Fibroblast of lung (primary cell): ENCODE measurements around the gene ZNF407. TPM values are rescaled to one million over a fixed set of nuclear protein-coding genes. Genes with fewer than 3 reads are reported as not detected.

Experiments
- DNase-seq, 2 donors: peaks; one replicate each; pipeline versions ENCODE4 v3.0.0 to v3.0.0-alpha.2; 2010; ENCODE audit warnings: low read depth in 2 of 2
- H2AFZ ChIP-seq: 2 replicates; pipeline ENCODE4 v1.5.1; 2012; ENCODE audit warnings: low read length, control low read depth, inconsistent platforms
- H3K27ac ChIP-seq: 2 replicates; pipeline ENCODE4 v1.5.1; 2011; ENCODE audit warnings: low read length, control low read depth; ENCODE audit not compliant: insufficient read depth
- H3K27me3 ChIP-seq: 2 replicates; pipeline ENCODE4 v1.5.1; 2011; ENCODE audit warnings: mild to moderate bottlenecking, low read length; ENCODE audit not compliant: control insufficient read depth, insufficient read depth
- H3K36me3 ChIP-seq: 2 replicates; pipeline ENCODE4 v1.5.1; 2011; ENCODE audit warnings: low read length; ENCODE audit not compliant: control insufficient read depth, insufficient read depth
- H3K4me1 ChIP-seq: 2 replicates; pipeline ENCODE4 v1.5.1; 2011; ENCODE audit warnings: low read length; ENCODE audit not compliant: control insufficient read depth, insufficient read depth; ENCODE audit errors: extremely low read depth
- H3K4me2 ChIP-seq: 2 replicates; pipeline ENCODE4 v1.5.1; 2011; ENCODE audit warnings: low read length, control low read depth; ENCODE audit not compliant: insufficient read depth; ENCODE audit errors: extremely low read depth
- H3K4me3 ChIP-seq, 4 experiments: fragments of 200-600 bp in 1 of 4; sonication (generic) in 1 of 4; replicated peaks in 1 of 4; 2 replicates each; pipeline ENCODE4 v1.5.1; 2011 to 2016; ENCODE audit warnings: low read length in 4 of 4, low read depth in 3 of 4, mild to moderate bottlenecking in 3 of 4, control low read depth in 2 of 4, inconsistent platforms in 1 of 4, mixed read lengths in 1 of 4; ENCODE audit not compliant: insufficient read depth in 1 of 4; ENCODE audit errors: control extremely low read depth in 1 of 4
- H3K79me2 ChIP-seq: 2 replicates; pipeline ENCODE4 v1.5.1; 2012; ENCODE audit warnings: mild to moderate bottlenecking, low read length, inconsistent platforms; ENCODE audit not compliant: control insufficient read depth, insufficient read depth
- H3K9ac ChIP-seq: 2 replicates; pipeline ENCODE4 v1.5.1; 2011; ENCODE audit warnings: mild to moderate bottlenecking, low read length, control low read depth; ENCODE audit not compliant: insufficient read depth
- H3K9me3 ChIP-seq: 2 replicates; pipeline ENCODE4 v1.5.1; 2012; ENCODE audit warnings: low read depth, low read length; ENCODE audit not compliant: control insufficient read depth, insufficient read depth
- H4K20me1 ChIP-seq: 2 replicates; pipeline ENCODE4 v1.5.1; 2011; ENCODE audit warnings: low read length; ENCODE audit not compliant: control insufficient read depth, insufficient read depth; ENCODE audit errors: extremely low read depth
- CTCF ChIP-seq, 2 donors: IDR thresholded peaks in 1 of 2; conservative IDR thresholded peaks in 1 of 2; 1 replicate in 1 of 2; 2 replicates in 1 of 2; pipeline ENCODE4 v1.5.1; 2011 to 2012; ENCODE audit warnings: low read length in 2 of 2, control low read depth in 1 of 2, inconsistent platforms in 1 of 2, low read depth in 1 of 2, mild to moderate bottlenecking in 1 of 2
- EZH2 ChIP-seq: IDR thresholded peaks from 2 replicates; pipeline ENCODE4 v1.5.1; 2012; ENCODE audit warnings: low read length, control low read depth, mild to moderate bottlenecking; ENCODE audit errors: missing control alignments
- polyA plus RNA-seq, 2 donors: library from polyadenylated mRNA; depleted of rRNA in 1 of 2; stranded (reverse) in 1 of 2; unstranded in 1 of 2; fragments of >200 nt; gene quantifications; 2 replicates each; pipeline ENCODE4 v1.2.1, GENCODE V29; 2011 to 2012; ENCODE audit warnings: missing spikeins in 1 of 2
- total RNA-seq: library from RNA; depleted of rRNA; stranded (reverse); fragments of >200 nt; gene quantifications from 2 replicates; pipeline ENCODE4 v1.2.1, GENCODE V29; 2014

ZNF407 gene
- total and polyA plus RNA-seq, 2 donors (not counting 1 experiment from before 2014, with no cell fraction given), result 5.1 to 12.6 TPM

- DNase-seq, result peak in 1 of 2 donors; percentile 29
- TF ChIP-seq EZH2 (no peak), CTCF (conservative IDR thresholded peaks at IDR 0.05 in 1 of 2, IDR thresholded peaks at IDR 0.05 in 1 of 2; ENCODE audit: low read depth in 1 of 2, low read length in 2 of 2) (no peak)
Measured at GRCh38 chr18:74977041-74977440, 379.4 kb downstream of the ZNF407 start.

GRCh38 chr18:74980669-74981068, 383.0 kb downstream of the ZNF407 start:
- H3K36me3 ChIP-seq, result no peaks in the 10 kb centered on the region
- H2AFZ ChIP-seq, result no peak overlapping the region
- H3K4me2 ChIP-seq, result no peak overlapping the region
- no peaks in the 10 kb centered on the region for H3K27me3 ChIP-seq
- no peaks in the 10 kb centered on the region for H3K79me2 ChIP-seq
- H3K9me3 ChIP-seq, result no peaks in the 10 kb centered on the region
- H3K4me1 ChIP-seq, result no peaks in the 10 kb centered on the region
- no peak overlapping the region for H3K27ac ChIP-seq
- no peak overlapping the region for H3K9ac ChIP-seq
- no peak for DNase-seq
- TF ChIP-seq EZH2 (no peak), CTCF (conservative IDR thresholded peaks at IDR 0.05 in 1 of 2, IDR thresholded peaks at IDR 0.05 in 1 of 2; ENCODE audit: low read depth in 1 of 2, low read length in 2 of 2) (no peak)
- no peaks in the 10 kb centered on the region for H4K20me1 ChIP-seq
- no peak overlapping the region for H3K4me3 ChIP-seq

More at GRCh38 chr18:74977041-74977440, 379.4 kb downstream of the ZNF407 start:
- Histone ChIP-seq H3K27ac (no peak overlapping the region), H3K9ac (no peak overlapping the region), H3K9me3 (no peaks in the 10 kb centered on the region), H3K4me3 (no peak overlapping the region), H2AFZ (no peak overlapping the region), H3K36me3 (no peaks in the 10 kb centered on the region), H3K4me2 (no peak overlapping the region), H3K27me3 (no peaks in the 10 kb centered on the region), H4K20me1 (no peaks in the 10 kb centered on the region), H3K4me1 (no peaks in the 10 kb centered on the region), H3K79me2 (no peaks in the 10 kb centered on the region)

- no peak for DNase-seq
- no peak overlapping the region for H2AFZ ChIP-seq
- H3K27me3 ChIP-seq, result no peaks in the 10 kb centered on the region
- H3K4me3 ChIP-seq, result no peak overlapping the region
- no peaks in the 10 kb centered on the region for H4K20me1 ChIP-seq
- H3K27ac ChIP-seq, result no peak overlapping the region
- no peaks in the 10 kb centered on the region for H3K4me1 ChIP-seq
- no peaks in the 10 kb centered on the region for H3K79me2 ChIP-seq
- H3K9me3 ChIP-seq, result no peaks in the 10 kb centered on the region
- H3K36me3 ChIP-seq, result no peaks in the 10 kb centered on the region
- no peak for TF ChIP-seq EZH2
- H3K9ac ChIP-seq, result no peak overlapping the region
- no peak overlapping the region for H3K4me2 ChIP-seq
Measured at GRCh38 chr18:74981476-74981875, 383.8 kb downstream of the ZNF407 start.
